K562 (cell line): ENCODE results near the gene PLEKHA6. TPM values are rescaled to one million over a fixed set of nuclear protein-coding genes. Genes with fewer than 3 reads are reported as not detected.
A peak's percentile ranks its signal among the peaks of the same experiment; 100 is the strongest.

Experiments
- ATF7 ChIP-seq: fragments of 450-650 bp; IDR thresholded peaks from 2 replicates; pipeline ENCODE4 v1.7.1; 2014; ENCODE audit warnings: mild to moderate bottlenecking, moderate library complexity
- BRD4 ChIP-seq: fragments of 200-600 bp; sonication (generic); IDR thresholded peaks from 2 replicates; pipeline ENCODE4 v1.6.1; 2017; ENCODE audit warnings: inconsistent platforms
- CHCHD3 ChIP-seq: fragments of 250-450 bp; sonication (Bioruptor Pico); IDR thresholded peaks from 2 replicates; pipeline ENCODE4 v2.1.2; 2022; ENCODE audit warnings: mild to moderate bottlenecking
- CREM ChIP-seq: IDR thresholded peaks from 2 replicates; pipeline ENCODE4 v1.6.1; 2014; ENCODE audit warnings: antibody characterized with exemption, low read depth
- ETS2 ChIP-seq: IDR thresholded peaks from 2 replicates; pipeline ENCODE4 v1.6.1; 2016; ENCODE audit warnings: borderline replicate concordance, missing genetic modification characterization, mild to moderate bottlenecking, moderate library complexity, missing compliant biosample characterization; ENCODE audit not compliant: poor library complexity, severe bottlenecking
- FOXP1 ChIP-seq: sonication (generic); formaldehyde crosslinking; IDR thresholded peaks from 2 replicates; pipeline ENCODE4 v1.8.0; 2022; ENCODE audit warnings: mild to moderate bottlenecking, missing genetic modification reagents
- MBD2 ChIP-seq: sonication (generic); IDR thresholded peaks from 2 replicates; pipeline ENCODE4 v1.6.1; 2016; ENCODE audit warnings: low read depth, borderline replicate concordance
- MXI1 ChIP-seq: IDR thresholded peaks from 2 replicates; pipeline ENCODE4 v1.6.1; 2011; ENCODE audit warnings: low read depth, mild to moderate bottlenecking, improper control_type of control experiment, low read length
- PHB ChIP-seq: fragments of 250-450 bp; sonication (Bioruptor Pico); IDR thresholded peaks from 2 replicates; pipeline ENCODE4 v1.5.0; 2021
- POLR2A ChIP-seq: fragments of 450-650 bp; conservative IDR thresholded peaks from 2 replicates; pipeline ENCODE4 v1.6.1; 2016
- POU5F1 ChIP-seq: fragments of 150-350 bp; IDR thresholded peaks from 2 replicates; pipeline ENCODE4 v1.6.1; 2014; ENCODE audit warnings: borderline replicate concordance, low read length, low read depth, mild to moderate bottlenecking; ENCODE audit not compliant: partially characterized antibody
- RUNX1 ChIP-seq: sonication (generic); IDR thresholded peaks from 2 replicates; pipeline ENCODE4 v1.6.1; 2016; ENCODE audit warnings: antibody characterized with exemption, low read depth
- U2AF1 ChIP-seq: fragments of 200-400 bp; formaldehyde crosslinking; optimal IDR thresholded peaks from 2 replicates; pipeline ENCODE3; 2017; ENCODE audit warnings: mild to moderate bottlenecking, low read depth, low read length, moderate library complexity
- ZBTB8A ChIP-seq: fragments of 450-650 bp; IDR thresholded peaks from 2 replicates; pipeline ENCODE4 v1.6.1; 2018; ENCODE audit warnings: mild to moderate bottlenecking, moderate library complexity; ENCODE audit not compliant: partially characterized antibody
- ZEB2 ChIP-seq: fragments of 450-650 bp; IDR thresholded peaks from 2 replicates; pipeline ENCODE4 v1.6.1; 2016
- ZNF143 ChIP-seq: sonication (generic); formaldehyde crosslinking; IDR thresholded peaks from 2 replicates; pipeline ENCODE4 v1.9.0; 2022; ENCODE audit warnings: mild to moderate bottlenecking, missing genetic modification reagents
- ZNF23 ChIP-seq: fragments of 250-450 bp; sonication (Bioruptor Pico); IDR thresholded peaks from 2 replicates; pipeline ENCODE4 v1.4.0; 2020; ENCODE audit warnings: mild to moderate bottlenecking
- ZNF507 ChIP-seq: conservative IDR thresholded peaks from 2 replicates; pipeline ENCODE4 v1.6.1; 2017; ENCODE audit warnings: missing genetic modification characterization, missing compliant biosample characterization
- ZNF644 ChIP-seq: fragments of 200-800 bp; sonication (Bioruptor generic); IDR thresholded peaks from 2 replicates; pipeline ENCODE4 v1.6.1; 2016; ENCODE audit warnings: low read depth, missing genetic modification characterization, missing compliant biosample characterization
- polyA plus RNA-seq, 8 experiments: library from polyadenylated mRNA; depleted of rRNA in 4 of 8; stranded (reverse) in 5 of 8; unstranded in 3 of 8; fragments of >200 nt; fragmentation: Nextera tagmentation in 2 of 8; fragmentation: Illumina TruSeq in 1 of 8; extraction: Ambion mirVana in 2 of 8; extraction: Trizol in 1 of 8; gene quantifications; 2 replicates each; pipeline versions ENCODE4 v1.2.1 to v1.2.3, GENCODE V29; 2011 to 2014; ENCODE audit warnings: inconsistent platforms in 1 of 8, missing spikeins in 1 of 8
- total RNA-seq, 7 experiments: library from RNA; depleted of rRNA in 6 of 7; stranded (reverse); fragments of >200 nt in 6 of 7; fragmentation: Illumina TruSeq in 2 of 7; extraction: Trizol in 2 of 7; gene quantifications; 2 replicates each; pipeline versions ENCODE4 v1.2.1 to v1.2.3, GENCODE V29; 2011 to 2021; ENCODE audit warnings: low replicate concordance in 1 of 7
- TF ChIP-seq, protein P1 (sequence below): fragments of 450-650 bp; IDR thresholded peaks from 2 replicates; pipeline ENCODE4 v1.6.1; 2017; ENCODE audit warnings: antibody characterized with exemption, mild to moderate bottlenecking
- TF ChIP-seq, protein P2 (sequence below): fragments of 250-450 bp; sonication (Bioruptor Pico); IDR thresholded peaks from 2 replicates; pipeline ENCODE4 v1.5.0; 2022; ENCODE audit warnings: mild to moderate bottlenecking
- TF ChIP-seq, protein P3 (sequence below): fragments of 450-650 bp; formaldehyde crosslinking; IDR thresholded peaks from 2 replicates; pipeline ENCODE4 v1.4.0; 2020; ENCODE audit warnings: mild to moderate bottlenecking, moderate library complexity

The PLEKHA6 gene
- total and polyA plus RNA-seq, 9 of the 15 experiments (the other 6 are each of a cell fraction or from before 2014, with no cell fraction given): under 0.01 to 0.33 (median 0.01) TPM; not detected in 4

DNA sequence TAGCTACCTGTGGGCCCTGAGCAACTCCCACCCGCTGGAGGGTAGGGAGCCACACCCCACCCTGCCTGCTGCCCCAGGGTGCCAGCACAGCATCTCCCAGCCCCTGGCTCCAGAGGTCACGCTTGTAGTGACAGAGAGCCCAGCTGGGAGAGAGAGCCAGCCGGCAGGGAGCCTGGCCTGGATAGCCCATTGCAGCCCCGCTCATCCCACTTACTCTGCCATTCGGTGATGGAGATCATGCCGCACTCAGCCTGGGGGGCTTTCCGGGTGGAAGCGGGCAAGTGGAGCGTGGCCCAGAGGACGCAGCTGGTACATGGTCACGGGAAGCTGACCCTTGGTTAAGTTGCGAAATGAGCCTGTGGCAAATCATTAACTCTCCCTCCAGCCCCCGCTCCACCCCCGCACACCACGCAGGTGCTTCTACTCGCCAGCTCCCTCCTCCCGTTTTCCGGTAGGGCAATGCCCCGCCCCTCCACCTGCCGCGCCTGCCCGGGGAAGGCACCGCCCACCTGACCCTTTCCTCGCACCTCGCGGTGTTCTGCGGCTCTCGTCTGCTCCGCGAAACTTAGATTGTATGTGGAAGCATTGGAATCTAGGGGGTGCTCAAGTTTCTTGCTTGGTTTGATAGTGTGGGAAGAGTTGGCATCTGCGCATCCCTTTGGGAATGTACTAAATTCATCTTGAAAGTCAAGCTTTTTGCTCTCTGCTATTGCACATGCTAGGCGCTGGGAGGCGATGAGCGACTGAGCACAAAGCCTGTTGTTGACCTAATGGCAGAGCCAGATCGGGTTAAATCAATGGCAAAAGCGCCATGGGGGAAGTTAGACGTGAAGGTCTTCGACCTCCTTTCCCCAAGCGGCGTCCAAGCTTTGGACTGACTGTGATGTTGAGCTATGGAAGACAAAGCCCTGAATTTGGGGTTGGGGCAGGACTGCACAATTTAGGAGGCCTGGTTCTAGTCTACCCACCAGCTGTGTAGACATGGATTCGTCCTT lies 145.8 kb downstream of the PLEKHA6 start, which contains the start of gene GOLT1A (continued):
- TF ChIP-seq, protein P1, sequence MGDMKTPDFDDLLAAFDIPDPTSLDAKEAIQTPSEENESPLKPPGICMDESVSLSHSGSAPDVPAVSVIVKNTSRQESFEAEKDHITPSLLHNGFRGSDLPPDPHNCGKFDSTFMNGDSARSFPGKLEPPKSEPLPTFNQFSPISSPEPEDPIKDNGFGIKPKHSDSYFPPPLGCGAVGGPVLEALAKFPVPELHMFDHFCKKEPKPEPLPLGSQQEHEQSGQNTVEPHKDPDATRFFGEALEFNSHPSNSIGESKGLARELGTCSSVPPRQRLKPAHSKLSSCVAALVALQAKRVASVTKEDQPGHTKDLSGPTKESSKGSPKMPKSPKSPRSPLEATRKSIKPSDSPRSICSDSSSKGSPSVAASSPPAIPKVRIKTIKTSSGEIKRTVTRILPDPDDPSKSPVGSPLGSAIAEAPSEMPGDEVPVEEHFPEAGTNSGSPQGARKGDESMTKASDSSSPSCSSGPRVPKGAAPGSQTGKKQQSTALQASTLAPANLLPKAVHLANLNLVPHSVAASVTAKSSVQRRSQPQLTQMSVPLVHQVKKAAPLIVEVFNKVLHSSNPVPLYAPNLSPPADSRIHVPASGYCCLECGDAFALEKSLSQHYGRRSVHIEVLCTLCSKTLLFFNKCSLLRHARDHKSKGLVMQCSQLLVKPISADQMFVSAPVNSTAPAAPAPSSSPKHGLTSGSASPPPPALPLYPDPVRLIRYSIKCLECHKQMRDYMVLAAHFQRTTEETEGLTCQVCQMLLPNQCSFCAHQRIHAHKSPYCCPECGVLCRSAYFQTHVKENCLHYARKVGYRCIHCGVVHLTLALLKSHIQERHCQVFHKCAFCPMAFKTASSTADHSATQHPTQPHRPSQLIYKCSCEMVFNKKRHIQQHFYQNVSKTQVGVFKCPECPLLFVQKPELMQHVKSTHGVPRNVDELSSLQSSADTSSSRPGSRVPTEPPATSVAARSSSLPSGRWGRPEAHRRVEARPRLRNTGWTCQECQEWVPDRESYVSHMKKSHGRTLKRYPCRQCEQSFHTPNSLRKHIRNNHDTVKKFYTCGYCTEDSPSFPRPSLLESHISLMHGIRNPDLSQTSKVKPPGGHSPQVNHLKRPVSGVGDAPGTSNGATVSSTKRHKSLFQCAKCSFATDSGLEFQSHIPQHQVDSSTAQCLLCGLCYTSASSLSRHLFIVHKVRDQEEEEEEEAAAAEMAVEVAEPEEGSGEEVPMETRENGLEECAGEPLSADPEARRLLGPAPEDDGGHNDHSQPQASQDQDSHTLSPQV: no peak
- no peak for TF ChIP-seq ZNF507 (tag)
- TF ChIP-seq MBD2: no peak
- TF ChIP-seq ZNF644 (tag): no peak
- no peak for TF ChIP-seq MXI1
- TF ChIP-seq CREM: no peak
- peak; percentile 48 for TF ChIP-seq ZEB2
- TF ChIP-seq, protein P2, sequence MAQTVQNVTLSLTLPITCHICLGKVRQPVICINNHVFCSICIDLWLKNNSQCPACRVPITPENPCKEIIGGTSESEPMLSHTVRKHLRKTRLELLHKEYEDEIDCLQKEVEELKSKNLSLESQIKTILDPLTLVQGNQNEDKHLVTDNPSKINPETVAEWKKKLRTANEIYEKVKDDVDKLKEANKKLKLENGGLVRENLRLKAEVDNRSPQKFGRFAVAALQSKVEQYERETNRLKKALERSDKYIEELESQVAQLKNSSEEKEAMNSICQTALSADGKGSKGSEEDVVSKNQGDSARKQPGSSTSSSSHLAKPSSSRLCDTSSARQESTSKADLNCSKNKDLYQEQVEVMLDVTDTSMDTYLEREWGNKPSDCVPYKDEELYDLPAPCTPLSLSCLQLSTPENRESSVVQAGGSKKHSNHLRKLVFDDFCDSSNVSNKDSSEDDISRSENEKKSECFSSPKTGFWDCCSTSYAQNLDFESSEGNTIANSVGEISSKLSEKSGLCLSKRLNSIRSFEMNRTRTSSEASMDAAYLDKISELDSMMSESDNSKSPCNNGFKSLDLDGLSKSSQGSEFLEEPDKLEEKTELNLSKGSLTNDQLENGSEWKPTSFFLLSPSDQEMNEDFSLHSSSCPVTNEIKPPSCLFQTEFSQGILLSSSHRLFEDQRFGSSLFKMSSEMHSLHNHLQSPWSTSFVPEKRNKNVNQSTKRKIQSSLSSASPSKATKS (CRISPR knock-in tag): no peak
- no peak for TF ChIP-seq FOXP1 (CRISPR knock-in tag)
- TF ChIP-seq POLR2A: no peak
- no peak for TF ChIP-seq ZNF143
- TF ChIP-seq ATF7: 0 out of 2 replicates have a peak, but pooled peaks have one; percentile 27
- TF ChIP-seq ETS2: no peak
- TF ChIP-seq ZNF23: no peak
- no peak for TF ChIP-seq PHB (CRISPR knock-in tag)
- no peak for TF ChIP-seq POU5F1
- TF ChIP-seq BRD4: no peak
- TF ChIP-seq, protein P3, sequence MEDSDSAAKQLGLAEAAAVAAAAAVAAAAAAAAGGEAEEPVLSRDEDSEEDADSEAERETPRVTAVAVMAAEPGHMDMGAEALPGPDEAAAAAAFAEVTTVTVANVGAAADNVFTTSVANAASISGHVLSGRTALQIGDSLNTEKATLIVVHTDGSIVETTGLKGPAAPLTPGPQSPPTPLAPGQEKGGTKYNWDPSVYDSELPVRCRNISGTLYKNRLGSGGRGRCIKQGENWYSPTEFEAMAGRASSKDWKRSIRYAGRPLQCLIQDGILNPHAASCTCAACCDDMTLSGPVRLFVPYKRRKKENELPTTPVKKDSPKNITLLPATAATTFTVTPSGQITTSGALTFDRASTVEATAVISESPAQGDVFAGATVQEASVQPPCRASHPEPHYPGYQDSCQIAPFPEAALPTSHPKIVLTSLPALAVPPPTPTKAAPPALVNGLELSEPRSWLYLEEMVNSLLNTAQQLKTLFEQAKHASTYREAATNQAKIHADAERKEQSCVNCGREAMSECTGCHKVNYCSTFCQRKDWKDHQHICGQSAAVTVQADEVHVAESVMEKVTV (CRISPR knock-in tag): peak; percentile 88
- TF ChIP-seq CHCHD3: no peak
- no peak for TF ChIP-seq RUNX1
- TF ChIP-seq ZBTB8A: no peak
- no peak for TF ChIP-seq U2AF1
